Omental fat pad (tissue), 4 donors: ENCODE results near the gene TOLLIP. TPM values are rescaled to one million over a fixed set of nuclear protein-coding genes. Genes with fewer than 3 reads are reported as not detected.

Source experiments
- ATAC-seq: fragments of 150-250 bp; one replicate; pipeline ENCODE4 v1.9.1; 2016; ENCODE audit warnings: mild to moderate bottlenecking, moderate library complexity; ENCODE audit not compliant: low FRiP score
- DNase-seq: peaks from one replicate; pipeline ENCODE4 v3.0.0-alpha.2; 2019; ENCODE audit warnings: low spot score
- CTCF ChIP-seq, 3 donors: fragments of 450-650 bp; IDR thresholded peaks; one replicate each; pipeline ENCODE4 v1.5.1; 2016 to 2017; ENCODE audit warnings: antibody characterized with exemption in 3 of 3, mild to moderate bottlenecking in 3 of 3, moderate library complexity in 2 of 3
- total RNA-seq, 4 donors: library from RNA; depleted of rRNA; stranded (reverse); fragments of >200 nt; gene quantifications; one replicate each; pipeline ENCODE4 v1.1.0, GENCODE V29; 2016

The TOLLIP gene
- total RNA-seq, 4 donors from 2014 or later, result 33.6 to 52.8 (median 39.9) TPM

- ATAC-seq (no peak), DNase-seq (peak; percentile 19)
- no peak for TF ChIP-seq CTCF (IDR thresholded peaks at IDR 0.05)
These were observed 30.7 kb upstream of the TOLLIP start for GRCh38 chr11:1340111-1340510.

GRCh38 chr11:1339066-1339675 is 29.7 kb upstream of the TOLLIP start:
- DNase-seq (no peak), ATAC-seq (no peak)
- TF ChIP-seq CTCF (IDR thresholded peaks at IDR 0.05), result no peak

DNA sequence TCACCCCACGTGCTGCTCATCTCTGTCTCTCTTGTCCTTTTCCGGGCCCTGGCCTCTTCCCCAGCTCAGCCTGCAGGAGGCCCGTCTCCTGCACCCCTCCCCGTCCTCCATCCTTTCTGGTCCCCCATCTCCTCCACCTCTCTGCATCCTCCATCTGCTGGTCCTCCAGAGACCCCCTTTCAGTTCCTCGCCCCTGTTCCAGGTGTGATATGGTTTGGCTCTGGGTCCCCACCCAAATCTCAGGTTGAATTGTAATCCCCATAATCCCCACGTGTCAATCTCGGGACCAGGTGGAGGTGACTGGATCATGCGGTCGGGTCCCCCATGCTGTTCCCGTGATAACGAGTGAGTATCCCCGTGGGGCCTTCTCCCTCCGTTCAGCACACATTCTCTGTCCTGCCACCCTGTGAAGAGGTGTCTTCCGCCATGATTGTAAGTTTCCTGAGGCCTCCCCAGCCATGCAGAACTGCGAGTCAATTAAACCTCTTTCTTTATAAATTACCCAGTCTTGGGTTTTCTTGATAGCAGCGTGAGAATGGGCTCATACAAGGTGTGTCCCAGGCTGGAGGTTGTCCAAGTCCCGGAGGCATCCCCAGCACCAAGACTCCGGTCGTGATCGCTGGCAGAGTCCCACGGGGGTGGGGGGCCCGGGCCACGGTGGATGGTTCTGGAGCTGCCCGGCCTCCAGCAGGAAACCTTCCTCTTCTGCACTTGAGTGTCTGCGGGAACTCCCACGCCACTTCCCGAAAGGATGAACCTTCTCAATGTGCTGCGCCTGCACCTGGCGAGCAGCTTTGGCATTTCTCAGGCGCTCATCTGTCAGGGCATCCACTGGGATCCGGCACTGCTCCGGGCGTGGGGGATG is 29.0 kb upstream of the TOLLIP start:
- TF ChIP-seq CTCF (IDR thresholded peaks at IDR 0.05), result no peak
- DNase-seq (peak; percentile 20), ATAC-seq (no peak)

GRCh38 chr11:1337647-1338007 is 28.2 kb upstream of the TOLLIP start:
- DNase-seq (no peak), ATAC-seq (no peak)
- no peak for TF ChIP-seq CTCF (IDR thresholded peaks at IDR 0.05)

GRCh38 chr11:1336836-1337646 is 27.6 kb upstream of the TOLLIP start:
- peak; percentile 33 for ATAC-seq
- DNase-seq, result peak; percentile 21
- no peak for TF ChIP-seq CTCF (IDR thresholded peaks at IDR 0.05)

DNA sequence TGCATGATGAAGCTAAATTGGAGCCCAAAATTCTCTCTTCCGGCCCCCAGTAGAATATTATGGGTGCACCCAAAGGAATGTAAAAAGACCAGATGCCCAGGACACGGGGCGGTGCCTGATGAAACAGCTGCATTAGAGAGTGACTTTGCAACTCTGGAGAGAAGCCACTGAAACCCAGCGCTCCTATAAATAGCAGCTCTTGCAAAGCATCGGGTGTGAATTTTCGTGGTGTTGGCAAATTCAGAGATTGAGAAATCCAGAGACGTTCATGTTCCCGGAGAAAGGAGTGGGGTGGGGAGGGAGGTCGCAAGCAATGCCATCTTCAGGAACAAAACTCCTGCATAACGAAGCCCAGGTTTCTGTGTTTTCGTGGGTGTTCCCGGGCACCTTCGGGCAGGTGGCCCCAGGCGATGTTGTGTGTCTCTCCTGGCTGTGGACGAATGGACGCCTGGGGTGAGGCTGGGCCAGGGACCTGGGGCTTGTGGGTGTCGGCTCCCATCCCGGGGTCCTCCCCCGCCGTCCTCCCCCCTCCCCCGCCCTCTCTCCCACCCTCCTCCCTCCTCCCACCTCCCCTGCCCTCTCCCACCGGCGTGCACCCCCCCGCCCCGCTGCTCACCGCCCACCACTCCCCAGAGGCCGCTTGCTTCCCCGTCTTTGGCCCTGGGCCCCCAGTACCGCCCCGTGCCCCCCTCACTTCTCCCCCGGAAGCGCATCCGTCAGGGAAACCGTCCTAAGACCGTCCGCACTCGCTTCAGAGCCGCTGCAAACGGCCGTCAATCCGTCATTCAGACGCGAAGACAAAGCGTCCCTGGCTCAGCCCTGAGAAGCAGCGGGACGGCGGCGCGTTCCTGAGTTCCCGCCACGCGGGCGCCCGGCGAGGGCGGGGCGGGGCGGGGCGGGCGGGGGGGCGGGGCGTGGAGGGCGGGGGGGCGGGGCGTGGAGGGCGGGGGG is 26.7 kb upstream of the TOLLIP start:
- ATAC-seq, result peak; percentile 75
- TF ChIP-seq CTCF (IDR thresholded peaks at IDR 0.05), result no peak
- DNase-seq, result peak; percentile 32
